ENCODE results near the gene PIP5K1C.

PIP5K1C gene

GRCh38 chr19:3622224-3622623, 78.0 kb downstream of the PIP5K1C start:
- no peak for DNase-seq

DNA sequence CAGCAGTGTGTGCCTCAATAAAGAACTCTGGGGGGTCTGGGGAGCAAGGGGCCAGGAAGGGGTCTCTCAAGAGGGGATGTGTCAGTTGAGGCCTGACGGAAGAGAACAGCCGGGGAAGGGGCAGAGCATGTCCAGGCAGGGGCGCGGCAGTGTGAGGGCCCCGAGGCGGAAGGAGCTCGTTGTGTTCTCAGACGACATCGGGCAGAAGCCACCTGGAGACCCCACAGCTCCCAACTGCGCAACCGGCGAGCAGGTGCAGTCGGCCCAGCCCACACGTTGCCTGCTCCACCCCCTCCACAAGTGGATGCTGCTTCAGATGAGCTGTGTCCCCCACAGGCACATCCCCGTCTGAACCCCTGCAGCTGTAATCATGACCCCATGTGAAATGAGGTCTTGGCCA, 78.6 kb downstream of the PIP5K1C start:
- DNase-seq, result no peak

GRCh38 chr19:3620817-3621547, 79.3 kb downstream of the PIP5K1C start:
- no peak for DNase-seq

GRCh38 chr19:3620145-3620816, 80.0 kb downstream of the PIP5K1C start:
- no peak for DNase-seq

- no peak for DNase-seq
Observed at GRCh38 chr19:3619631-3620012, 80.6 kb downstream of the PIP5K1C start.

DNA sequence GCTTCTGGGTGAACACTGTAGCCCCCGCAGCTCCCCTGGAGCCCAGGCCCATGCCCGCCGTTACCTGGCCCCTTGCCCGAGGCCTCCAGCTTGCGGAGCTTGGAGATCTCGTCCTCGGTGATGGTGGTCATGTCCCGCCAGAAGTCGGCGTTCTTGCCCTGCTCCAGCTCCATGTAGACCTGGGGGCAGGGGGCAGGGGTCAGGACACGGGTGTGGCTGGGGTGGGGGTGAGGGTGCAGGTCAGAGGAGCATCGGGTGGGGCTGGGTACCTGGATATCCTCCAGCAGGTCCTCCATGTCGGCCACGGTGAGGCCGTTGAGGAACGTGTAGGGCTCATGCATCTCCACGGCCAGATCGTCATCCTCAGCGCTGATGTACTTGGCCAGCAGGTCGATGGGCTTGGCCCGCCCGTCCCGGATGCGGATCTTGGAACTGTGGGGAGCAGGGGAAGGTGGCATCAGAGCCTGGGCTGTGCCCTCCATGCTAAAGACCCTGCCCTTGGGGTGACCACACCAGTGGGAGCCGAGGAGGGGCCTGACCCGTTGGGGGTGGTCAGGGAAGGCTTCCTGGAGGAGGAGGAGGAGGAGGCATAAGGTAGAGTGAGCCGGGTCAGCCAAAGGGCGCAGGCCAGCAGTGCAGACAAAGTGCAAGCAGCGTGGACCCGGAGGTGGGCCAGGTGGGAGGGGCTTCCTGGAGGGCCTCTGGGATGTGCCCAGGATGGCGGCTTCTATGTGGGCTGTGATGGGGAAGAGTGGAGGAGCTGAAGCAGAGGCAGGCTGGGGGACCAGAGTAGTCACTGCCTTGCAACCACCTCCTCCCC, 81.2 kb downstream of the PIP5K1C start:
- no peak for DNase-seq

- DNase-seq, result peak; percentile 77 to 78
Observed at GRCh38 chr19:3618144-3618810, 82.0 kb downstream of the PIP5K1C start.

DNA sequence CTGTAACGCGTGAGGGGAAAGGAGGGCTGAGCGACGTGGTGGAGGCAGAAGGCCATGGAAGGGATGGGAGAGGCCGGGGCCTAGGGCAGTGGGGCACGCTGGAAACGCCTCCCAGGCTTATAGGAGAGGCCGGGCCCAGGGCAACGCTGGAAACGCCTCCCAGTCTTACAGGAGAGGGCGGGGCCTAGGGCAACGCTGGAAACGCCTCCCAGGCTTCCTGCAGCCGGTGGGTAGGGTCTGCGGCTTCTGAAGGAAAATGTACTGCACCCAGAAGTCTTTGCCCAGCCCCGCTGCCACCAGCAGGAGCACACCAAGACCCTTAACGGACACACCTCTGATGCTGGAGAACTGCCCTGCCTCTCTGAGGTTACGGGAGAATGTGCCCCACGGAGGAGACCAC, 82.8 kb downstream of the PIP5K1C start:
- peak in 1 of 2 experiments; percentile 43 for DNase-seq

GRCh38 chr19:3615524-3616135, 84.6 kb downstream of the PIP5K1C start:
- no peak for DNase-seq

DNA sequence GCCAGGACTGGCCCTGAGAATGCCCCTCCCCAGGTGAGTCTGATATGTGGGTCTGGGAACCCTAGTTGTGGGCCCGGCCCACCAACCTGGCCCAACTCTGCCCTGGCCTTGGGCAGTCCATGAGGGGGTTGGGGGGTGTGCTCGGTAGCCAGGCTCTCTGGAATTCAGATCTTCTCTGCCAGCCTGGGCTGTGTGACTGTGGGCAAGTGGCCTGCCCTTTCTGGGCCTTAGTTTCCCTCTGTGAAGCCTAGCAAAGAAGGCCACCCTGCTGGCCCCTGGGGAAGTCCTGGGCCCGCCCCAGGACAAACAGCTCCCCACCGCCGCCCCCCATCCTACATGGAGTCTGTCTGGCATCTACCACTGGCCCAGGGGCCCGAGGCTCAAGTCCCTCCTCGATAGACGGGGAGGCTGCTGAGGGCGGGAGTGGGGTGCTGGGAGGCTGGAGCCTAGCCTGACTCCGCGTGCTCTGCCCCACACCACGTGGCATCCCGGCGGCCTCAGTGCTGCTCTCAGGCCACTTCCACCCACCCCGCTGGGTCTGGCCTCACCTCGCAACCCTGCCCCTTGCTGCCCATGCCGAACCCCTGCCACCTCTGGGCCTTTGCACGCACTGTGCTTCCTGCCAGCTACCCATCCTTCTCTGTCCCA, 85.3 kb downstream of the PIP5K1C start:
- DNase-seq, result no peak

GRCh38 chr19:3613818-3614661, 86.2 kb downstream of the PIP5K1C start:
- DNase-seq, result no peak

GRCh38 chr19:3612901-3613741, 87.1 kb downstream of the PIP5K1C start:
- no peak for DNase-seq

DNA sequence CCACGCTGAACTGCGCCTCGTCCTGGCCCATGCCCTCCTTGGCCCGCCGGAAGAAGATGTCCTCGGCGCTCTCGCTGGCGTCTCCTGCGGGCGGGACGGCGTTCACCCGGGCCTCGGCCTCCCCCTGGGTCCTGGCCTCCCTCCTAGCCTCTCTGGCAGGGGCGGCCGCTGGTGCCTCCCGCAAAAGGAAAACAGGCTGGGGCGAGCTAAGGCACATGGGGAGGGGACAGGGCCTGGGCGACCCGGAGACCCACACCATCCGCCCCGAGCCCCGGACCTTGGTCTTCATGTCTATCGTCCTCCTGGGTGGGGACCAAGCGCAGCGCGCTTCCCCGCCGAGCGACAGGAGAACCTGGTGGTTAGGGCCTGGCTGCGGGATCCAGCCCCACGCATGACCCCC, 87.9 kb downstream of the PIP5K1C start:
- DNase-seq, result no peak

DNA sequence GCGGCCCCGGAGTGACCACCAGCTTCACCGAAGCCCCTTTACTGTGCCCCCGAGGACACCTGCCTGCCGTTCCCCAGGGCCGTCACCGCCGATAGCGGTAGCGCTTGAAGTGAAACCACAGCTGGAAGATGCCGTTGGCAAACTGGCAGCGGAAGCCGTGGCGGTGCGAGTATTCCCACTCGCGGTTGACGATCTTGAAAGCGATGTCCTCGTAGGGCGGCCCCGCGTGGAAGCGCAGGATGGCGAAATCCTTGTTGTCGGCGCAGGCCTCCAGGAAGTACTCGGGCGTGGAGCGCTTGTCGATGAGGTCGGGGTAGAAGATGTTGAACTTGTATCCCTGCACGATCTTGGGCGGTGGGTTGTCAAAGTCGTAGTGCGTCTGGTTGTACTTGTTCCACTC, 88.4 kb downstream of the PIP5K1C start:
- DNase-seq, result no peak

GRCh38 chr19:3610745-3611717, 89.2 kb downstream of the PIP5K1C start:
- no peak for DNase-seq

- DNase-seq, result no peak
Observed at GRCh38 chr19:3609779-3610719, 90.2 kb downstream of the PIP5K1C start.

DNA sequence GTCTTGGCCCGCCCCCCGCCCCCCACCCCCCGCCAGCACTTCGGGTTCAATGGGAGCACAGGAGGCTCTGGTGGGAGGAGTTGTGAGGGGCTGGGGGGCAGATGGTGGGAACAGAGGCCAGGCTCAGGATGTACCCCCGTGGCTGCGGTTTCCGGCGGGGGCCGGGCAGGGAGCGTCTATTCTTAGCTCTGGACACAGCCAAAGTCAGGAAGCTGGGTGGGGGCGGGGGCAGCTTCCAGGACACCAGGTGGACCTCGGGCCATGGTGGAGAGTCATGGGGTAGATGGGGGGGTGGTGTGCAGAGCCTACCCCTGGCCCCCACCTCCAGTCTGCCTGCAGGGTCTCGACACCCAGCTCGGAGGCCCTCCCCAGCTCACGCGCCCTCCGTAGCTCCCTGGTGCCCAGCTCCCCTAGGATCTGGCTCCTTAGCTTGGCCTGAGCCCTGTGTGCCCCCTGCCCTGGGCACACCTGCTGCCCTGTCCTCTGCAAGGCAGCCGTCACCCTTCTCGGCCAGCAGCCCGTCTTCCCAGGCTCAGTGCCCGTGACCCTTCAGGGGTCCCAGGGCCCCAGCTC, 91.4 kb downstream of the PIP5K1C start:
- DNase-seq, result no peak

Data from activated T-cell treated with anti-CD3 and anti-CD28 coated beads, Interleukin-2, amount 50 U/mL, for 48 hours (primary cell).